ENCODE results near the gene SERBP1. TPM values are rescaled to one million over a fixed set of nuclear protein-coding genes. Genes with fewer than 3 reads are reported as not detected.

Gene SERBP1
- total RNA-seq, 1 donor from 2014 or later, result 214 TPM

GRCh38 chr1:67469431-67469830 lies 39.2 kb upstream of the SERBP1 start:
- no peaks in the 10 kb centered on the region for H4K20me1 ChIP-seq (ENCODE audit: insufficient read depth, low read length)
- H3K4me1 ChIP-seq (ENCODE audit: insufficient read depth, low read length), result peaks cover 6% of the 10 kb centered on the region
- no peaks in the 10 kb centered on the region for H3K36me3 ChIP-seq (ENCODE audit: insufficient read depth, low read length)
- FAIRE-seq (peak; percentile 49), DNase-seq (ENCODE audit: low read depth) (no peak)
- Mint-ChIP-seq H3K27ac (ENCODE audit: unreplicated experiment) (no peak overlapping the region), H3K4me3 (ENCODE audit: unreplicated experiment) (no peak overlapping the region), H3K4me1 (ENCODE audit: low read depth, unreplicated experiment) (peaks cover 7% of the 10 kb centered on the region), H3K36me3 (ENCODE audit: low read depth, unreplicated experiment) (no peaks in the 10 kb centered on the region), H3K9me3 (ENCODE audit: unreplicated experiment) (no peaks in the 10 kb centered on the region), H3K27me3 (ENCODE audit: low read depth, unreplicated experiment) (peaks cover 9% of the 10 kb centered on the region)
- H3K4me3 ChIP-seq (ENCODE audit: insufficient read depth, low read depth, low read length), result no peak overlapping the region
- H3K9me3 ChIP-seq (ENCODE audit: insufficient read depth, low read depth, low read length), result no peaks in the 10 kb centered on the region
- H3K9ac ChIP-seq (ENCODE audit: low read length), result no peak overlapping the region
- no peak overlapping the region for H3K4me2 ChIP-seq (ENCODE audit: low read length)
- H2AFZ ChIP-seq (ENCODE audit: low read depth, low read length), result no peak overlapping the region
- no peak overlapping the region for H3K27ac ChIP-seq (ENCODE audit: low read depth, low read length)
- H3K27me3 ChIP-seq (ENCODE audit: insufficient read depth, low read length), result no peaks in the 10 kb centered on the region
- H3K79me2 ChIP-seq (ENCODE audit: insufficient read depth, low read length), result no peaks in the 10 kb centered on the region
- TF ChIP-seq EZH2 (IDR thresholded peaks at IDR 0.05; ENCODE audit: insufficient read depth, low read length) (no peak), CTCF (IDR thresholded peaks at IDR 0.05; ENCODE audit: insufficient read depth, low read depth, low read length) (no peak)

- H3K27ac Mint-ChIP-seq (ENCODE audit: unreplicated experiment), result no peak overlapping the region
These were observed 38.0 kb upstream of the SERBP1 start for GRCh38 chr1:67468066-67468718.

More at GRCh38 chr1:67468066-67468718, 38.0 kb upstream of the SERBP1 start:
- H3K9me3 ChIP-seq (ENCODE audit: insufficient read depth, low read depth, low read length), result no peaks in the 10 kb centered on the region
- H3K36me3 ChIP-seq (ENCODE audit: insufficient read depth, low read length), result no peaks in the 10 kb centered on the region
- DNase-seq (ENCODE audit: low read depth) (no peak), FAIRE-seq (no peak)
- TF ChIP-seq CTCF (IDR thresholded peaks at IDR 0.05; ENCODE audit: insufficient read depth, low read depth, low read length), result no peak
- no peak for TF ChIP-seq EZH2 (IDR thresholded peaks at IDR 0.05; ENCODE audit: insufficient read depth, low read length)
- H3K27me3 ChIP-seq (ENCODE audit: insufficient read depth, low read length), result no peaks in the 10 kb centered on the region
- Mint-ChIP-seq H3K9me3 (ENCODE audit: unreplicated experiment) (peaks cover 2% of the 10 kb centered on the region), H3K27me3 (ENCODE audit: low read depth, unreplicated experiment) (peaks cover 14% of the 10 kb centered on the region), H3K4me1 (ENCODE audit: low read depth, unreplicated experiment) (peaks cover 10% of the 10 kb centered on the region), H3K36me3 (ENCODE audit: low read depth, unreplicated experiment) (no peaks in the 10 kb centered on the region), H3K4me3 (ENCODE audit: unreplicated experiment) (no peak overlapping the region)
- H2AFZ ChIP-seq (ENCODE audit: low read depth, low read length), result no peak overlapping the region
- no peaks in the 10 kb centered on the region for H4K20me1 ChIP-seq (ENCODE audit: insufficient read depth, low read length)
- peaks cover 6% of the 10 kb centered on the region for H3K4me1 ChIP-seq (ENCODE audit: insufficient read depth, low read length)
- no peaks in the 10 kb centered on the region for H3K79me2 ChIP-seq (ENCODE audit: insufficient read depth, low read length)
- no peak overlapping the region for H3K9ac ChIP-seq (ENCODE audit: low read length)
- H3K4me2 ChIP-seq (ENCODE audit: low read length), result no peak overlapping the region
- H3K4me3 ChIP-seq (ENCODE audit: insufficient read depth, low read depth, low read length), result no peak overlapping the region
- no peak overlapping the region for H3K27ac ChIP-seq (ENCODE audit: low read depth, low read length)

All from astrocyte (in vitro differentiated cells and primary cell).